Neuronal stem cell (in vitro differentiated cells): ENCODE data around the gene SND1.

Experiments
- DNase-seq: peaks from one replicate; pipeline ENCODE4 v3.0.0-alpha.2; 2013; ENCODE audit warnings: low spot score
- H2AFZ ChIP-seq: one replicate; pipeline ENCODE4 v1.6.1; 2013; ENCODE audit warnings: mild to moderate bottlenecking, low read length, inconsistent platforms
- H2AK5ac ChIP-seq: 2 replicates; pipeline ENCODE4 v1.6.1; 2013; ENCODE audit warnings: low read depth, mild to moderate bottlenecking, inconsistent platforms, low read length, moderate library complexity, mixed read lengths
- H2BK120ac ChIP-seq: 2 replicates; pipeline ENCODE4 v1.6.1; 2013; ENCODE audit warnings: low read depth, mild to moderate bottlenecking, inconsistent platforms, low read length, moderate library complexity, mixed read lengths
- H2BK12ac ChIP-seq: one replicate; pipeline ENCODE4 v1.6.1; 2013; ENCODE audit warnings: low read length, inconsistent platforms
- H2BK15ac ChIP-seq: 2 replicates; pipeline ENCODE4 v1.6.1; 2013; ENCODE audit warnings: mild to moderate bottlenecking, low read length, inconsistent platforms, mixed read lengths
- H2BK5ac ChIP-seq: one replicate; pipeline ENCODE4 v1.6.1; 2013; ENCODE audit warnings: inconsistent platforms, mild to moderate bottlenecking, low read length, moderate library complexity
- H3K14ac ChIP-seq: one replicate; pipeline ENCODE4 v1.6.1; 2013; ENCODE audit warnings: low read length, inconsistent platforms
- H3K18ac ChIP-seq: 2 replicates; pipeline ENCODE4 v1.6.1; 2013; ENCODE audit warnings: low read length, inconsistent platforms
- H3K23ac ChIP-seq: 2 replicates; pipeline ENCODE4 v1.6.1; 2013; ENCODE audit warnings: low read depth, mild to moderate bottlenecking, mixed read lengths, low read length, inconsistent platforms; ENCODE audit not compliant: poor library complexity
- H3K27ac ChIP-seq: replicated peaks from 3 replicates; pipeline ENCODE4 v1.5.1; 2013; ENCODE audit warnings: low read length, inconsistent platforms
- H3K27me3 ChIP-seq, 3 experiments: 2 replicates each; pipeline ENCODE4 v1.6.1; 2013; ENCODE audit warnings: low read length in 3 of 3, mild to moderate bottlenecking in 2 of 3, inconsistent platforms in 1 of 3, low read depth in 1 of 3, mixed read lengths in 1 of 3, moderate library complexity in 1 of 3; ENCODE audit not compliant: control insufficient read depth in 3 of 3, insufficient read depth in 3 of 3
- H3K36me3 ChIP-seq, 2 donors: replicated peaks in 1 of 2; 2 replicates each; pipeline ENCODE4 v1.6.1; 2013; ENCODE audit warnings: low read length in 2 of 2; ENCODE audit not compliant: control insufficient read depth in 2 of 2, insufficient read depth in 2 of 2
- H3K4ac ChIP-seq: 2 replicates; pipeline ENCODE4 v1.6.1; 2013; ENCODE audit warnings: inconsistent platforms, mild to moderate bottlenecking, low read length, moderate library complexity
- H3K4me1 ChIP-seq, 2 donors: 1 replicate in 1 of 2; 2 replicates in 1 of 2; pipeline ENCODE4 v1.6.1; 2013; ENCODE audit warnings: low read length in 2 of 2, low read depth in 1 of 2; ENCODE audit not compliant: control insufficient read depth in 2 of 2, insufficient read depth in 1 of 2
- H3K4me2 ChIP-seq: one replicate; pipeline ENCODE4 v1.6.1; 2013; ENCODE audit warnings: mild to moderate bottlenecking, low read length, inconsistent platforms; ENCODE audit not compliant: insufficient read depth, poor library complexity, severe bottlenecking
- H3K4me3 ChIP-seq, 2 donors: 2 replicates each; pipeline ENCODE4 v1.5.1; 2013; ENCODE audit warnings: low read length in 2 of 2, mild to moderate bottlenecking in 2 of 2, inconsistent platforms in 1 of 2, moderate library complexity in 1 of 2
- H3K79me1 ChIP-seq: one replicate; pipeline ENCODE4 v1.6.1; 2013; ENCODE audit warnings: low read depth, mild to moderate bottlenecking, inconsistent platforms, low read length, moderate library complexity
- H3K9ac ChIP-seq: one replicate; pipeline ENCODE4 v1.6.1; 2013; ENCODE audit warnings: mild to moderate bottlenecking, low read depth, low read length, inconsistent platforms; ENCODE audit not compliant: poor library complexity
- H3K9me3 ChIP-seq, 2 donors: replicated peaks in 1 of 2; 2 replicates each; pipeline versions ENCODE3 to v1.6.1; 2013; ENCODE audit warnings: low read length in 2 of 2, mild to moderate bottlenecking in 2 of 2, inconsistent platforms in 1 of 2, low read depth in 1 of 2, mixed read lengths in 1 of 2, moderate library complexity in 1 of 2; ENCODE audit not compliant: control insufficient read depth in 2 of 2, insufficient read depth in 1 of 2
- H4K8ac ChIP-seq: one replicate; pipeline ENCODE4 v1.6.1; 2013; ENCODE audit warnings: low read depth, mild to moderate bottlenecking, inconsistent platforms, low read length, moderate library complexity
- H4K91ac ChIP-seq: one replicate; pipeline ENCODE4 v1.6.1; 2013; ENCODE audit warnings: low read length, low read depth, mild to moderate bottlenecking, inconsistent platforms; ENCODE audit not compliant: poor library complexity
- WGBS, 2 donors: extraction: QIAGEN DNeasy Blood & Tissue Kit; methylation state at CpG; one replicate each; pipeline ENCODE4 v1.1.7; 2013; ENCODE audit warnings: missing lambda C conversion rate in 2 of 2, mixed read lengths in 1 of 2; ENCODE audit not compliant: insufficient read length in 2 of 2, insufficient replicate concordance in 1 of 2; ENCODE audit errors: extremely low coverage in 2 of 2; 5-methylcytosine and 5-hydroxymethylcytosine counted together

The SND1 gene

DNA sequence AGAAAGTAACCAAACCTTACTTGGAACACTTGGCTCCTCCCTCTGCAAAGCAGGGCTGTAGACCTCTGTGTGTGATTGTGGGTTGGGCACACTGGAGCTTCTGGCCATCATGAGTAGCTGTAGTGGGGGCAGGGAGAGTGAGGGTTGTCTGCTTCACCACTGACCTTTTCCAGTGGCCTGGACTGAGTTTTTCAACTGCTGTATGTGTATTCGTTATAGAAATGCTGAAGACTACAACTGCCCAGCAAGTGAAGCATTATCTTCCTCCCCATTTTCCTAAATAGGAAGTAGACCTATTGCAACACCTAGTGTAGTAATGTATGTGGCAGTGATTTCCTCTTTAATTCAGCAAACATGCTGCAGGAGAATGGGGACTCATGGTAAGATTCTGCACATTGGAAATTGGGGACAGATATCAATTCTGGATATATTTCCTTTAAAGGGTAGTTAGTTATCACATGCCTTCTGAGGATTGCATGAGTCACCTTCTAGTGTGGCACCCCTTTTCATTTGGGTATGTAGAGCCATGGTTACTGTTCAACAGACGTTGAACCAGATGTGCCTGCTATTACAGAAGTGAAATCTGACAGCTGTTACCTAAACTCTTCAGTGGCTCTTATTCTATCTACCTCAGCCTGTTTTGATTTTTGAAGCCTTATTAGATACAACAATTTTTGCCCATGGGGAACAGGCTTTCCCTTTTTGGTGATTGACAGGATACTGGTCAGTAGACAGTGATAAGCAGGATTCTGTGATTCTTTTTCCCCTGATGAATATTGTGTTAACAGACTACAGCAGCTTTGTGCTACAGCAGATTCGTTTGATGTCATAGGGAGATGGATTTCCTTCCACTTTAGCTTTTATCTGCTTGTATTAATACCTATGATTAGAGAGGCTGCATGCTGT, 130.9 kb downstream of the SND1 start:
- H3K27me3 ChIP-seq: no peaks in the 10 kb centered on the region
- H3K36me3 ChIP-seq: peaks cover 0 to 3% of the 10 kb centered on the region in 2 donors
- no peak overlapping the region for H3K4me2 ChIP-seq
- H3K4ac ChIP-seq: no peak overlapping the region
- no peak overlapping the region for H2BK120ac ChIP-seq
- no peak overlapping the region for H3K27ac ChIP-seq
- H2BK12ac ChIP-seq: no peak overlapping the region
- no peak overlapping the region for H2BK5ac ChIP-seq
- H3K4me1 ChIP-seq: peaks cover 0 to 10% of the 10 kb centered on the region in 2 donors
- no peak overlapping the region for H2AFZ ChIP-seq
- WGBS, 2 donors: no CpG with 5 or more reads among the region's 3 CpGs
- no peaks in the 10 kb centered on the region for H3K9me3 ChIP-seq
- no peak overlapping the region for H2AK5ac ChIP-seq
- H3K79me1 ChIP-seq: no peaks in the 10 kb centered on the region
- H3K9ac ChIP-seq: no peak overlapping the region
- H4K8ac ChIP-seq: no peak overlapping the region
- H3K14ac ChIP-seq: no peak overlapping the region
- H4K91ac ChIP-seq: no peak overlapping the region
- H3K4me3 ChIP-seq: no peak overlapping the region
- H3K18ac ChIP-seq: no peak overlapping the region
- H2BK15ac ChIP-seq: no peak overlapping the region
- no peak overlapping the region for H3K23ac ChIP-seq
- DNase-seq: no peak

DNA sequence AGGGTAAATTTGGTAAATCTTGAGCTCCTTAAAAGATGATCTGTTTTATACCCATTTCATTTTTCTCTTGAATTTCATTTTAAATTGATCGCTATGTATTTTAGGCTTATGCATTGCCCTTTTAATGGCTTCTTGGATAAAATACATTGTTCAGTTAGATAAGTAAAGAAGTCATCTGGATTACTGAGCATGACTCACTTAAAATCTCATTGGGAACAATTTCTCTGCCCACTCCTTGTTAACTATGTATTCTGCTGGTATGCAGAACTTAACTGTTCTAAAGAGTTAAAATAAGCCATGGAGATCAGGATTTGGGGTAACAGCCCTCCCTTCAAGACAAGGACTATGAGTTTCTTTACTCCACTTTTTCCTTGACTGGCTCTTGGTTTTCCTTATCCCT, 134.2 kb downstream of the SND1 start:
- H3K27me3 ChIP-seq: no peaks in the 10 kb centered on the region
- H3K4ac ChIP-seq: no peak overlapping the region
- no peak overlapping the region for H3K18ac ChIP-seq
- H2AFZ ChIP-seq: no peak overlapping the region
- H2BK5ac ChIP-seq: no peak overlapping the region
- H3K9ac ChIP-seq: no peak overlapping the region
- peaks cover 0 to 3% of the 10 kb centered on the region in 2 donors for H3K36me3 ChIP-seq
- H2BK120ac ChIP-seq: no peak overlapping the region
- no peak for DNase-seq
- H2BK15ac ChIP-seq: no peak overlapping the region
- whole genome bisulfite sequencing, 2 donors: no CpG with 5 or more reads among the region's 1 CpG
- H4K91ac ChIP-seq: no peak overlapping the region
- H3K4me1 ChIP-seq: peaks cover 0 to 6% of the 10 kb centered on the region in 2 donors
- no peaks in the 10 kb centered on the region for H3K9me3 ChIP-seq
- no peaks in the 10 kb centered on the region for H3K79me1 ChIP-seq
- no peak overlapping the region for H4K8ac ChIP-seq
- H3K14ac ChIP-seq: no peak overlapping the region
- H3K4me2 ChIP-seq: no peak overlapping the region
- H3K23ac ChIP-seq: no peak overlapping the region
- no peak overlapping the region for H3K27ac ChIP-seq
- H2BK12ac ChIP-seq: no peak overlapping the region
- no peak overlapping the region for H3K4me3 ChIP-seq
- no peak overlapping the region for H2AK5ac ChIP-seq

DNA sequence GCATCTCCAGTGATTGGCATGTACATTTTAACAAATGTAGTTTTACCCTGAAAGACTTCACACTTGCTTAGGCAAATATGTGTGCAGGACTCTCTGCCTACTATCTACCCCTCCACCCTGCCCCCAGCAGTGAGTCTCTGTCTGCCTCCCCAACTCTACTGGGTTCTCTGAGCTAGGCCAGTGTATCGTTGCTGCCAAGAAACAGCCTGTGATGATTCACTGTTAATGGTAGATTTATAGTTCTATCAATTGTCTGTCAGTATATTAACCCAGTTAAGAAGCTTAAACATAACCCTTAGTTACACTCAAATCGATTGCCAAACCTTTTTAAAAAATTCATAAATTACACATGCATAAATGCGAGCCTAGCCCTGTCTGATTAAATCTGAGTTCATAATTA, 137.0 kb downstream of the SND1 start:
- Histone ChIP-seq H3K9me3 (no peaks in the 10 kb centered on the region), H3K4me1 (no peaks in the 10 kb centered on the region), H2BK120ac (no peak overlapping the region), H2BK12ac (no peak overlapping the region), H3K79me1 (no peaks in the 10 kb centered on the region), H2AK5ac (no peak overlapping the region), H3K36me3 (peaks cover 0 to 3% of the 10 kb centered on the region in 2 donors), H2BK5ac (no peak overlapping the region), H3K23ac (no peak overlapping the region), H3K27ac (no peak overlapping the region), H3K4me2 (no peak overlapping the region), H3K18ac (no peak overlapping the region), H3K4me3 (no peak overlapping the region), H3K14ac (no peak overlapping the region), H2AFZ (no peak overlapping the region), H4K91ac (no peak overlapping the region), H3K27me3 (no peaks in the 10 kb centered on the region), H2BK15ac (no peak overlapping the region), H3K4ac (no peak overlapping the region), H3K9ac (no peak overlapping the region), H4K8ac (no peak overlapping the region)
- DNase-seq: no peak
- no CpG with 5 or more reads among the region's 3 CpGs for WGBS, 2 donors

DNA sequence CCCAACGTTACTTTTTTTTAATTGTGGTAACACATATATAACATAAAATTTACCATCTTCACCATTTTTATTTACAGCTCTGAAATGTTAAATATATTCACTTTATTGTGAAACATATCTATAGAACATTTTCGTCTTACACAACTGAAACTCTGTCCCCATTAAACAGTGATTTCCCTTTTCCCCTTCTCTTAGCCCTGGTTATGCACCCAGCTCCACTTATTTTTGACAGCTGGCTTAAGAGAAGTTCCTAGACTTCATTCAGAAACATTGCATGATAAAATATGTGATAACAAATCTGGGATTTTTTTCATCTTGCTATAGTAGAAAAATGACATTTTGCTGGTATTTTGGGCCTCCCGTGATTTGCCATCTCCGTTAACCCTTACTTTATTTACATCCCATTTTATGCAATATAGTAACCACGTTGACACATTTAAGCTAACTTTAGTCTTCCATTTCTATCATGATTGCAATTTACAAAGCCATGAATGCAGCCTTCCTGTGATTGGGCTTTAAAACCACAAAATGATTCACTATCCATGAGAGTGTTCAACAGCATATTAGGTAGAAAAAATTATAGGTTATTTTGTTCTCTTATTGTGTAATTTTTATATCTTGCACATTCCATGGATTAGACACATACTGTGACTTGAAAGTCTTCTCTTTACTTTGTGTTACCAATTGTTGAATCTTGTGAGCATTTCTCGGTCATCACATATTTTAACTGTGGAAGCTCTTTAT, 139.6 kb downstream of the SND1 start:
- Histone ChIP-seq H3K79me1 (no peaks in the 10 kb centered on the region), H2BK15ac (no peak overlapping the region), H3K36me3 (no peaks in the 10 kb centered on the region), H3K18ac (no peak overlapping the region), H3K4me1 (no peaks in the 10 kb centered on the region), H2AFZ (no peak overlapping the region), H3K14ac (no peak overlapping the region), H3K4me2 (no peak overlapping the region), H4K91ac (no peak overlapping the region), H3K4ac (no peak overlapping the region), H3K9ac (no peak overlapping the region), H3K9me3 (no peaks in the 10 kb centered on the region), H3K27me3 (no peaks in the 10 kb centered on the region), H3K23ac (no peak overlapping the region), H2AK5ac (no peak overlapping the region), H2BK120ac (no peak overlapping the region), H2BK12ac (no peak overlapping the region), H4K8ac (no peak overlapping the region), H3K27ac (no peak overlapping the region), H3K4me3 (no peak overlapping the region), H2BK5ac (no peak overlapping the region)
- no CpG with 5 or more reads among the region's 6 CpGs for WGBS, 2 donors
- no peak for DNase-seq
